SK-N-SH treated with all-trans-retinoic acid at 6 μM for 48 hours (cell line): ENCODE measurements around the gene GRAMD1B.
"Not testable (repeated sequence)": the region's sequence is repeated elsewhere in the genome, so short reads cannot be mapped to it uniquely, and the experiment has no call there.

ENCODE experiments used
- ATAC-seq: fragments of 200-7000 bp; cut with Tn5 transposase; 3 replicates; pipeline ENCODE4 v1.9.1; 2020; ENCODE audit warnings: mild to moderate bottlenecking, moderate library complexity
- ARNTL ChIP-seq: fragments of 450-650 bp; formaldehyde crosslinking; IDR thresholded peaks from 2 replicates; pipeline ENCODE4 v1.5.0; 2020; ENCODE audit warnings: low read depth, mild to moderate bottlenecking, moderate library complexity, borderline replicate concordance
- BACH2 ChIP-seq: fragments of 250-450 bp; sonication (Bioruptor Pico); IDR thresholded peaks from 2 replicates; pipeline ENCODE4 v1.9.0; 2021; ENCODE audit warnings: mild to moderate bottlenecking, borderline replicate concordance
- CREB5 ChIP-seq: fragments of 250-450 bp; sonication (Bioruptor Pico); IDR thresholded peaks from 2 replicates; pipeline ENCODE4 v1.5.1; 2020; ENCODE audit warnings: low read depth, mild to moderate bottlenecking, moderate library complexity
- CSDC2 ChIP-seq: fragments of 250-450 bp; sonication (Bioruptor Pico); IDR thresholded peaks from 2 replicates; pipeline ENCODE4 v1.5.0; 2020; ENCODE audit warnings: mild to moderate bottlenecking, moderate library complexity
- CSRNP3 ChIP-seq: fragments of 250-450 bp; sonication (Bioruptor Pico); IDR thresholded peaks from 2 replicates; pipeline ENCODE4 v1.5.1; 2021; ENCODE audit warnings: mild to moderate bottlenecking, moderate library complexity
- ESRRG ChIP-seq: fragments of 250-450 bp; sonication (Bioruptor Pico); IDR thresholded peaks from 2 replicates; pipeline ENCODE4 v1.6.1; 2021; ENCODE audit warnings: mild to moderate bottlenecking
- GLIS3 ChIP-seq: fragments of 250-450 bp; sonication (Bioruptor Pico); IDR thresholded peaks from 2 replicates; pipeline ENCODE4 v1.5.0; 2020; ENCODE audit warnings: mild to moderate bottlenecking, moderate library complexity
- ISL1 ChIP-seq: fragments of 250-450 bp; sonication (Bioruptor Pico); IDR thresholded peaks from 2 replicates; pipeline ENCODE4 v2.1.2; 2022; ENCODE audit warnings: mild to moderate bottlenecking, moderate library complexity
- OSR1 ChIP-seq: fragments of 250-450 bp; sonication (Bioruptor Pico); IDR thresholded peaks from 2 replicates; pipeline ENCODE4 v1.8.0; 2022; ENCODE audit warnings: moderate library complexity, mild to moderate bottlenecking, inconsistent platforms
- PATZ1 ChIP-seq: fragments of 250-450 bp; sonication (Bioruptor Pico); IDR thresholded peaks from 2 replicates; pipeline ENCODE4 v1.8.0; 2020; ENCODE audit warnings: mild to moderate bottlenecking, moderate library complexity, borderline replicate concordance
- PPARA ChIP-seq: fragments of 250-450 bp; sonication (Bioruptor Pico); IDR thresholded peaks from 2 replicates; pipeline ENCODE4 v1.5.0; 2020; ENCODE audit warnings: mild to moderate bottlenecking, borderline replicate concordance
- RARB ChIP-seq: fragments of 250-450 bp; sonication (Bioruptor Pico); IDR thresholded peaks from 2 replicates; pipeline ENCODE4 v1.8.0; 2021; ENCODE audit warnings: mild to moderate bottlenecking, moderate library complexity
- SNAI2 ChIP-seq: fragments of 250-450 bp; sonication (Bioruptor Pico); IDR thresholded peaks from 2 replicates; pipeline ENCODE4 v1.5.0; 2020; ENCODE audit warnings: mild to moderate bottlenecking, moderate library complexity
- TCF4 ChIP-seq: fragments of 250-450 bp; sonication (Bioruptor Pico); IDR thresholded peaks from 2 replicates; pipeline ENCODE4 v1.8.0; 2021; ENCODE audit warnings: mild to moderate bottlenecking, moderate library complexity, borderline replicate concordance
- TOX ChIP-seq: fragments of 250-450 bp; sonication (Bioruptor Pico); IDR thresholded peaks from 2 replicates; pipeline ENCODE4 v1.8.0; 2021; ENCODE audit warnings: mild to moderate bottlenecking, moderate library complexity, borderline replicate concordance
- TSHZ2 ChIP-seq: fragments of 250-450 bp; sonication (Bioruptor Pico); IDR thresholded peaks from 2 replicates; pipeline ENCODE4 v1.5.0; 2020; ENCODE audit warnings: mild to moderate bottlenecking, moderate library complexity
- ZC3H10 ChIP-seq: fragments of 250-450 bp; sonication (Bioruptor Pico); IDR thresholded peaks from 2 replicates; pipeline ENCODE4 v1.5.1; 2021; ENCODE audit warnings: mild to moderate bottlenecking, moderate library complexity
- ZFP3 ChIP-seq: fragments of 250-450 bp; sonication (Bioruptor Pico); IDR thresholded peaks from 2 replicates; pipeline ENCODE4 v1.5.0; 2020; ENCODE audit warnings: mild to moderate bottlenecking, moderate library complexity
- ZFP30 ChIP-seq: fragments of 450-650 bp; formaldehyde crosslinking; IDR thresholded peaks from 2 replicates; pipeline ENCODE4 v1.5.0; 2022; ENCODE audit warnings: mild to moderate bottlenecking, moderate library complexity
- ZNF565 ChIP-seq: fragments of 450-650 bp; formaldehyde crosslinking; conservative IDR thresholded peaks from 2 replicates; pipeline ENCODE4 v1.5.0; 2020; ENCODE audit warnings: low read depth, mild to moderate bottlenecking, moderate library complexity
- ZNF70 ChIP-seq: fragments of 450-650 bp; formaldehyde crosslinking; IDR thresholded peaks from 2 replicates; pipeline ENCODE4 v1.5.0; 2020; ENCODE audit warnings: mild to moderate bottlenecking, moderate library complexity
- ZNF8 ChIP-seq: fragments of 450-650 bp; formaldehyde crosslinking; IDR thresholded peaks from 2 replicates; pipeline ENCODE4 v1.5.0; 2020; ENCODE audit warnings: mild to moderate bottlenecking, moderate library complexity

GRAMD1B gene

DNA sequence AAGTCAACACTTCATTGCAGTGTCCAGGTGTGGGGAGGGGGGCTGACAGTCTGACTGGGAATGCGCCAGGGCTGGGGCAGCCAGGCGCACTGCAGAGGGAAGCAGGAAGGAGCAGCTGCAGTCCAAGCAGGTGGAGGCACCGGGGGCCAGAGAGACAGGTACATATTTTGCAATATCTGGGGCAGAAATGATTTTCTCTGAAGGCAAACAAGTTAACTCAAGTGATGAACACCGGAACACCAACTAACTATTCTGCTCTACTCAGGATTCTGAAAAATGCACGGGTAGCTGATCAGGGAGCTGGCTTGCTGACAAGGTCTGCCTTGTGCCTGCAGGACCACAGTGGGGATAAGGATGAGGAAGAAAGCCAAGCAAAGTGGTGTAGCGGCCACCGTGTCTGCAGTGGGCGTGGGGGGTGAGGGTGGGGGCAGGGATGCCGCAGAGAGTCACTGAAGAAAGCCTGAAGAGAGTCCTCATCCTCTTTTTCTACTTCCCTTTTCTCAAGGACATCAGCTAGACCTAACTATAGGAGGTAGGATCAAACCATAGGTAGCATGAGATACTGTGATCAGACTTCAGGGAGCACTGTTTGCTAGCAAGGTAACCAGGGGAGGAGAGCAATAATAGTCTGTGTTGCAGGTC, 141.0 kb downstream of the GRAMD1B start:
- ATAC-seq: no peak
- TF ChIP-seq ARNTL: no peak
- TF ChIP-seq SNAI2 (CRISPR knock-in tag): no peak
- TF ChIP-seq BACH2 (CRISPR knock-in tag): no peak
- no peak for TF ChIP-seq CSDC2 (CRISPR knock-in tag)
- no peak for TF ChIP-seq TSHZ2 (CRISPR knock-in tag)
- TF ChIP-seq TCF4: no peak
- TF ChIP-seq GLIS3: no peak
- no peak for TF ChIP-seq PPARA (CRISPR knock-in tag)
- TF ChIP-seq ZNF8 (CRISPR knock-in tag): no peak
- no peak for TF ChIP-seq CREB5 (CRISPR knock-in tag)
- no peak for TF ChIP-seq ZNF70
- no peak for TF ChIP-seq PATZ1
- TF ChIP-seq CSRNP3 (CRISPR knock-in tag): no peak
- no peak for TF ChIP-seq ZNF565 (CRISPR knock-in tag)
- TF ChIP-seq TOX (CRISPR knock-in tag): no peak
- TF ChIP-seq ISL1 (CRISPR knock-in tag): no peak
- TF ChIP-seq RARB (CRISPR knock-in tag): no peak
- no peak for TF ChIP-seq ZFP3
- TF ChIP-seq ZFP30 (CRISPR knock-in tag): no peak
- no peak for TF ChIP-seq ZC3H10 (CRISPR knock-in tag)
- TF ChIP-seq, all 23 proteins: peak for 0

DNA sequence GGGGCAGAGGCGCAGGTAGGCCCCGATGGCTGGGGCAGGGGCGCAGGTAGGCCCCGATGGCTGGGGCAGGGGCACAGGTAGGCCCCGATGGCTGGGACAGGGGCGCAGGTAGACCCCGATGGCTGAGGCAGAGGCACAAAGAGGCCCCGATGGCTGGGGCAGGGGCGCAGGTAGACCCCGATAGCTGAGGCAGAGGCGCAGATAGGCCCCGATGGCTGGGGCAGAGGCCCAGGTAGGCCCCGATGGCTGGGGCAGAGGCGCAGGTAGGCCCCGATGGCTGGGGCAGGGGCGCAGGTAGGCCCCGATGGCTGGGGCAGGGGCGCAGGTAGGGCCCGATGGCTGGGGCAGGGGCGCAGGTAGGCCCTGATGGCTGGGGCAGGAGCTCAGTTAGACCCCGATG, 142.7 kb downstream of the GRAMD1B start:
- ATAC-seq: not testable (repeated sequence)

GRCh38 chr11:123573286-123573685, 143.2 kb downstream of the GRAMD1B start:
- TF ChIP-seq ESRRG (no peak), TCF4 (no peak), ZFP3 (no peak), CREB5 (CRISPR knock-in tag) (no peak), PPARA (CRISPR knock-in tag) (no peak), ZNF70 (no peak), ZNF565 (CRISPR knock-in tag) (no peak), ZNF8 (CRISPR knock-in tag) (no peak), RARB (CRISPR knock-in tag) (no peak), TSHZ2 (CRISPR knock-in tag) (no peak), SNAI2 (CRISPR knock-in tag) (no peak), OSR1 (CRISPR knock-in tag) (no peak)
- no peak for ATAC-seq
